DND-41 (cell line): ENCODE measurements around the gene HMMR.
"Not testable (repeated sequence)": the region's sequence is repeated elsewhere in the genome, so short reads cannot be mapped to it uniquely, and the experiment has no call there.

Experiments used
- ATAC-seq: fragments of 200-7000 bp; cut with Tn5 transposase; 3 replicates; pipeline ENCODE4 v1.9.1; 2021; ENCODE audit warnings: low read depth; ENCODE audit not compliant: insufficient read depth
- DNase-seq: peaks from one replicate; pipeline ENCODE4 v3.0.0-alpha.2; 2020
- H2AFZ ChIP-seq: 2 replicates; pipeline ENCODE4 v1.6.0; 2012; ENCODE audit warnings: low read depth, low read length
- H3K27ac ChIP-seq: 2 replicates; pipeline ENCODE4 v1.5.1; 2012; ENCODE audit warnings: low read length, inconsistent platforms
- H3K27me3 ChIP-seq: fragments of 200-600 bp; sonication (generic); 2 replicates; pipeline ENCODE4 v1.6.0; 2012; ENCODE audit warnings: low read length, mild to moderate bottlenecking, inconsistent platforms; ENCODE audit not compliant: insufficient read depth, poor library complexity
- H3K36me3 ChIP-seq: 2 replicates; pipeline ENCODE4 v1.5.1; 2012; ENCODE audit warnings: low read length, inconsistent platforms; ENCODE audit not compliant: insufficient read depth
- H3K4me1 ChIP-seq: 2 replicates; pipeline ENCODE4 v1.5.1; 2012; ENCODE audit warnings: mild to moderate bottlenecking, low read length; ENCODE audit not compliant: insufficient read depth
- H3K4me2 ChIP-seq: 2 replicates; pipeline ENCODE4 v1.6.0; 2012; ENCODE audit warnings: mild to moderate bottlenecking, moderate library complexity, low read length, inconsistent platforms; ENCODE audit not compliant: insufficient read depth
- H3K4me3 ChIP-seq, 2 experiments: fragments of 200-600 bp in 1 of 2; shearing (Covaris generic) in 1 of 2; 2 replicates each; pipeline ENCODE4 v1.5.1; 2012 to 2016; ENCODE audit warnings: inconsistent platforms in 2 of 2, low read length in 2 of 2, mild to moderate bottlenecking in 2 of 2, low read depth in 1 of 2, moderate library complexity in 1 of 2
- H3K79me2 ChIP-seq: 2 replicates; pipeline ENCODE4 v1.6.0; 2012; ENCODE audit warnings: low read length, inconsistent platforms; ENCODE audit not compliant: insufficient read depth
- H3K9ac ChIP-seq: 2 replicates; pipeline ENCODE4 v1.6.0; 2012; ENCODE audit warnings: low read depth, mild to moderate bottlenecking, inconsistent platforms, low read length, moderate library complexity
- H3K9me3 ChIP-seq: 2 replicates; pipeline ENCODE4 v1.5.1; 2012; ENCODE audit warnings: low read length, moderate library complexity, mild to moderate bottlenecking, inconsistent platforms; ENCODE audit not compliant: insufficient read depth, severe bottlenecking
- H4K20me1 ChIP-seq: 2 replicates; pipeline ENCODE4 v1.6.0; 2012; ENCODE audit warnings: low read length; ENCODE audit not compliant: insufficient read depth
- CTCF ChIP-seq: IDR thresholded peaks from 2 replicates; pipeline ENCODE4 v1.5.1; 2012; ENCODE audit warnings: borderline replicate concordance, low read length, moderate library complexity, mild to moderate bottlenecking; ENCODE audit not compliant: poor library complexity, severe bottlenecking; ENCODE audit errors: extremely low read depth
- EZH2 ChIP-seq: IDR thresholded peaks from 3 replicates; pipeline ENCODE4 v1.6.1; 2012; ENCODE audit warnings: borderline replicate concordance, low read depth, mild to moderate bottlenecking, moderate library complexity, low read length, inconsistent platforms; ENCODE audit not compliant: severe bottlenecking

The HMMR gene

GRCh38 chr5:163447875-163448274 lies 12.6 kb upstream of the HMMR start:
- no peak overlapping the region for H3K9ac ChIP-seq
- no peaks in the 10 kb centered on the region for H3K4me1 ChIP-seq
- H3K27ac ChIP-seq = no peak overlapping the region
- no peak overlapping the region for H3K4me3 ChIP-seq
- peaks cover 75% of the 10 kb centered on the region for H3K36me3 ChIP-seq
- DNase-seq = no peak
- H4K20me1 ChIP-seq = no peaks in the 10 kb centered on the region
- TF ChIP-seq EZH2 (no peak), CTCF (no peak)
- no peak overlapping the region for H3K4me2 ChIP-seq
- H3K79me2 ChIP-seq = peaks cover 9% of the 10 kb centered on the region; the same call in 1 of the 2 replicates
- no peak overlapping the region for H2AFZ ChIP-seq
- H3K27me3 ChIP-seq = no peaks in the 10 kb centered on the region
- ATAC-seq = no peak
- no peaks in the 10 kb centered on the region for H3K9me3 ChIP-seq

GRCh38 chr5:163448491-163448890 lies 11.9 kb upstream of the HMMR start:
- TF ChIP-seq CTCF (no peak), EZH2 (no peak)
- H3K79me2 ChIP-seq = peaks cover 9% of the 10 kb centered on the region; the same call in 1 of the 2 replicates
- H2AFZ ChIP-seq = no peak overlapping the region
- DNase-seq = no peak
- H3K27ac ChIP-seq = no peak overlapping the region
- no peak for ATAC-seq
- H3K9me3 ChIP-seq = no peaks in the 10 kb centered on the region
- peaks cover 75% of the 10 kb centered on the region for H3K36me3 ChIP-seq
- H3K4me2 ChIP-seq = no peak overlapping the region
- no peak overlapping the region for H3K4me3 ChIP-seq
- no peaks in the 10 kb centered on the region for H3K4me1 ChIP-seq
- H3K27me3 ChIP-seq = no peaks in the 10 kb centered on the region
- H3K9ac ChIP-seq = no peak overlapping the region
- H4K20me1 ChIP-seq = no peaks in the 10 kb centered on the region

- H3K79me2 ChIP-seq = peaks cover 13% of the 10 kb centered on the region
- peaks cover 72% of the 10 kb centered on the region for H3K36me3 ChIP-seq
- no peak overlapping the region for H3K27ac ChIP-seq
- no peak overlapping the region for H2AFZ ChIP-seq
- no peaks in the 10 kb centered on the region for H3K9me3 ChIP-seq
- H4K20me1 ChIP-seq = no peaks in the 10 kb centered on the region
- peaks cover 7% of the 10 kb centered on the region; the same call in 1 of the 2 replicates for H3K4me1 ChIP-seq
- H3K27me3 ChIP-seq = no peaks in the 10 kb centered on the region
- ATAC-seq (no peak), DNase-seq (no peak)
- TF ChIP-seq EZH2 (no peak), CTCF (no peak)
- H3K4me2 ChIP-seq = no peak overlapping the region
- no peak overlapping the region for H3K9ac ChIP-seq
- H3K4me3 ChIP-seq = no peak overlapping the region
These were observed 8.9 kb upstream of the HMMR start for GRCh38 chr5:163451489-163451888.

DNA sequence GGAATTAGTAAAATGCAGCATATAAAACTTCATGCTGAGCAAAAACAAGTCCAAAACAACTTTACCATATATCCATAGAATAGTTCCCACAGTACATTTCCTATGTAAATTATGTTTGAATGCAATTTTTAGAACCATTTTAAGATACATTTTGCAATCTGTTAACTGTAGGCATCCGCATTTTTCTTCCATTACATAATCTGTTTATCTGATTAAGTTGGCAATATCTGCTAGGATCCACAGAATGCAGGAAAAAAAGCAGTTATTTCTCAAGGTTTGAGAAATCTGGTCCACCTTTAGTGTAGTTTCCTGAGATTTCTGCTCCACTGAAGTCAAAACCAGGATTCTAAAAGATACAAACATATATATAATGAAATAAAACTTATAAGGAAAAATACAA lies 6.7 kb upstream of the HMMR start:
- Histone ChIP-seq H4K20me1 (no peaks in the 10 kb centered on the region), H3K4me3 (no peak overlapping the region), H3K36me3 (peaks cover 55% of the 10 kb centered on the region), H2AFZ (no peak overlapping the region), H3K4me1 (peaks cover 27% of the 10 kb centered on the region), H3K27ac (no peak overlapping the region), H3K4me2 (no peak overlapping the region), H3K9ac (no peak overlapping the region), H3K79me2 (peaks cover 31% of the 10 kb centered on the region), H3K9me3 (no peaks in the 10 kb centered on the region), H3K27me3 (no peaks in the 10 kb centered on the region)
- no peak for DNase-seq
- no peak for ATAC-seq
- TF ChIP-seq EZH2 = no peak

- not testable (repeated sequence) for ATAC-seq
- H3K79me2 ChIP-seq = peaks cover 43% of the 10 kb centered on the region
These were observed 5.0 kb upstream of the HMMR start for GRCh38 chr5:163455406-163455805.

More at GRCh38 chr5:163455406-163455805, 5.0 kb upstream of the HMMR start:
- not testable (repeated sequence) for H2AFZ ChIP-seq, H3K27me3 ChIP-seq, H3K9me3 ChIP-seq, H3K9ac ChIP-seq, H4K20me1 ChIP-seq, H3K27ac ChIP-seq, H3K4me3 ChIP-seq, DNase-seq, H3K4me2 ChIP-seq
- H3K36me3 ChIP-seq = peaks cover 50% of the 10 kb centered on the region
- H3K4me1 ChIP-seq = peaks cover 30% of the 10 kb centered on the region
